IMR-90 (cell line): ENCODE results near the gene RAP1GAP2.

ENCODE experiments used
- CEBPB ChIP-seq: IDR thresholded peaks from 2 replicates; pipeline ENCODE4 v1.6.1; 2012; ENCODE audit warnings: low read depth, low read length, improper control_type of control experiment
- CHD1 ChIP-seq: IDR thresholded peaks from 2 replicates; pipeline ENCODE4 v1.6.1; 2012; ENCODE audit warnings: low read depth, low read length, improper control_type of control experiment

GRCh38 chr17:2885733-2886132 lies 89.5 kb downstream of the RAP1GAP2 start:
- TF ChIP-seq CHD1 (no peak), CEBPB (no peak)
